22Rv1 (cell line): ENCODE data around the gene SLC5A8.

Experiments used
- H3K27ac ChIP-seq: fragments of 450-650 bp; 2 replicates; pipeline ENCODE4 v1.5.1; 2017
- ZFX ChIP-seq: fragments of 450-650 bp; IDR thresholded peaks from 2 replicates; pipeline ENCODE4 v1.6.1; 2017; ENCODE audit warnings: antibody characterized with exemption, borderline replicate concordance
- TF ChIP-seq, protein P1 (sequence below): fragments of 450-650 bp; IDR thresholded peaks from 2 replicates; pipeline ENCODE4 v1.5.1; 2017; ENCODE audit warnings: mild to moderate bottlenecking

The SLC5A8 gene, protein sequence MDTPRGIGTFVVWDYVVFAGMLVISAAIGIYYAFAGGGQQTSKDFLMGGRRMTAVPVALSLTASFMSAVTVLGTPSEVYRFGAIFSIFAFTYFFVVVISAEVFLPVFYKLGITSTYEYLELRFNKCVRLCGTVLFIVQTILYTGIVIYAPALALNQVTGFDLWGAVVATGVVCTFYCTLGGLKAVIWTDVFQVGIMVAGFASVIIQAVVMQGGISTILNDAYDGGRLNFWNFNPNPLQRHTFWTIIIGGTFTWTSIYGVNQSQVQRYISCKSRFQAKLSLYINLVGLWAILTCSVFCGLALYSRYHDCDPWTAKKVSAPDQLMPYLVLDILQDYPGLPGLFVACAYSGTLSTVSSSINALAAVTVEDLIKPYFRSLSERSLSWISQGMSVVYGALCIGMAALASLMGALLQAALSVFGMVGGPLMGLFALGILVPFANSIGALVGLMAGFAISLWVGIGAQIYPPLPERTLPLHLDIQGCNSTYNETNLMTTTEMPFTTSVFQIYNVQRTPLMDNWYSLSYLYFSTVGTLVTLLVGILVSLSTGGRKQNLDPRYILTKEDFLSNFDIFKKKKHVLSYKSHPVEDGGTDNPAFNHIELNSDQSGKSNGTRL

DNA sequence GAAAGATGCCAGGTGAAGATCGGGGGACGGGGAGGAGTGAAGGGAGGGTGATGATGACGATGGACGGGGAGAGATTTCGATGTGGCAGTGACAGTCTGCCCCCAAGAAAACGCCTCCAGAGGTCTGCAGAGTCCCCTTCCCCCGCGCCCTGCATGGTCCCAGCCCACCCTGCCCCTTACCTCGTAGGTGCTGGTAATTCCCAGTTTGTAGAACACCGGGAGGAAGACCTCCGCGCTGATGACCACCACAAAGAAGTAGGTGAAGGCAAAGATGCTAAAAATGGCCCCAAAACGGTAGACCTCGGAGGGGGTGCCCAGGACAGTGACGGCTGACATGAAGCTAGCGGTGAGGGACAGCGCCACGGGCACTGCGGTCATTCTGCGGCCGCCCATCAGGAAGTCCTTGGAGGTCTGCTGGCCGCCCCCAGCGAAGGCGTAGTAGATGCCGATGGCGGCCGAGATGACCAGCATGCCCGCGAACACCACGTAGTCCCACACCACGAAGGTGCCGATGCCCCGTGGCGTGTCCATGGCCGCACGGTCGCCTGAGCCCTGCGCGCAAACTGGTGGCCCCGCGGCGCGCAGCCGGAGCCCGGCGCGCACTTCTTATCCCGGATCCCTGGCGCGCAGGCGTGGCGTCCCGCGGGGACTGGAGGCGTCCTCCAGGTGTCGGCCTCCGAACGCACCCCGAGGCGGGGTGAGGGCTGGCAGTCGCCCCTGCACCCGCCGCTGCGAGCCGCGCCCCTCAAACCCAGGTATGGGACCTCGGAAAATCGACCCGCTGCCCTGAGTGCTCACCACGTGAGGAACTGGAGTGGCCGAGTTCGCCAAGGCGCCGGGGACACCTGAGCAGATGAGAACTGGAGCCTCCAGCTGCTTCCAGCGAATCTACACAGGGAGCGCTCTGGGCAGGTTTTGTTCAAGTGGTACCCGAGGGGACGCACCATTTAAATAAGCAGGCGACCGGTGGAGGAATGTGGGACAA lies at the start of gene SLC5A8:
Gene SLC5A8 (minus strand): TSS at position 920 of the 984 bp plus-strand sequence. CDS start 390 bp downstream, at position 530.
- no peak within 1 kb of the TSS for H3K27ac ChIP-seq

DNA sequence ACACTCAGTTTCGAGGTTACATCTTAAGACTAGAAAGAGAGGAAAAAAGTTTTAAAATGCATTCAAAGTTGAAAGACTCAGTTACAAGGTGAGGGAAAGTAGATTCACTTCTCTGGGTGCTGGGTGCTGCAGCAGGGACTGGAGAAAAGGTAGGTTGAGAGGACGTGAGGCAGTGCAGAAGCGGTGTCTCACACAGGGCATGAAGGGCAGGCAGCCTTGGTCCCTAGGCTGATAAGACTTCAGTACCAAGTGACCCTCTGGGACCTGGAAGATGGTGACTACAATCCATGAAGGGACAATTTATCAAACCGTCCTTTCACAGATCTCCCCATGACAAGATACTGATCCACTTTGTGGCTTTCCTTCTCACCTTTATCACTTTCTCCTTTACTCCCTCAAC lies 47.3 kb upstream of the SLC5A8 start:
- TF ChIP-seq, protein P1, sequence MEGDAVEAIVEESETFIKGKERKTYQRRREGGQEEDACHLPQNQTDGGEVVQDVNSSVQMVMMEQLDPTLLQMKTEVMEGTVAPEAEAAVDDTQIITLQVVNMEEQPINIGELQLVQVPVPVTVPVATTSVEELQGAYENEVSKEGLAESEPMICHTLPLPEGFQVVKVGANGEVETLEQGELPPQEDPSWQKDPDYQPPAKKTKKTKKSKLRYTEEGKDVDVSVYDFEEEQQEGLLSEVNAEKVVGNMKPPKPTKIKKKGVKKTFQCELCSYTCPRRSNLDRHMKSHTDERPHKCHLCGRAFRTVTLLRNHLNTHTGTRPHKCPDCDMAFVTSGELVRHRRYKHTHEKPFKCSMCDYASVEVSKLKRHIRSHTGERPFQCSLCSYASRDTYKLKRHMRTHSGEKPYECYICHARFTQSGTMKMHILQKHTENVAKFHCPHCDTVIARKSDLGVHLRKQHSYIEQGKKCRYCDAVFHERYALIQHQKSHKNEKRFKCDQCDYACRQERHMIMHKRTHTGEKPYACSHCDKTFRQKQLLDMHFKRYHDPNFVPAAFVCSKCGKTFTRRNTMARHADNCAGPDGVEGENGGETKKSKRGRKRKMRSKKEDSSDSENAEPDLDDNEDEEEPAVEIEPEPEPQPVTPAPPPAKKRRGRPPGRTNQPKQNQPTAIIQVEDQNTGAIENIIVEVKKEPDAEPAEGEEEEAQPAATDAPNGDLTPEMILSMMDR = no peak
- TF ChIP-seq ZFX = no peak
- H3K27ac ChIP-seq = no peak overlapping the region

More for the DNA sequence above, at the start of gene SLC5A8:
- TF ChIP-seq ZFX = no peak
- TF ChIP-seq, protein P1 = no peak

DNA sequence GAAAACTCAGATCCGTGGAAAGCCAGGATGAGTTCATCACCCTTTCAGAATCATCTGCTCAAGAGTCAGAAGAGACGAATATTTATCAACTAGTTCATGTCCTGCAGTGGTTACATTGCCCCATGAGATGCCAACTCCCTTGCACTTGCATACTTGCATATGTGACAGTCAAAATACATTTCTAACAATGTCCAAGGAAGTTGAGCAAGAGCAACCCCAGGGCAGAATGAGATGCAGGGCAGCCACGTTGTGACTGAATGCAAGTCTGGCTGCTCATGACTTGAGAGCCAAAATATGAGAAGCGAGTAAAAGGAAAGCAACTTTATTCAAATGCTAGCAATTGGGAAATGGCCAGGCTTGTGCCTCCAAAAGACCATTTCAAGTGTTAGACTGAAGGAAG lies 46.2 kb upstream of the SLC5A8 start:
- no peak for TF ChIP-seq ZFX
- TF ChIP-seq, protein P1 = no peak

DNA sequence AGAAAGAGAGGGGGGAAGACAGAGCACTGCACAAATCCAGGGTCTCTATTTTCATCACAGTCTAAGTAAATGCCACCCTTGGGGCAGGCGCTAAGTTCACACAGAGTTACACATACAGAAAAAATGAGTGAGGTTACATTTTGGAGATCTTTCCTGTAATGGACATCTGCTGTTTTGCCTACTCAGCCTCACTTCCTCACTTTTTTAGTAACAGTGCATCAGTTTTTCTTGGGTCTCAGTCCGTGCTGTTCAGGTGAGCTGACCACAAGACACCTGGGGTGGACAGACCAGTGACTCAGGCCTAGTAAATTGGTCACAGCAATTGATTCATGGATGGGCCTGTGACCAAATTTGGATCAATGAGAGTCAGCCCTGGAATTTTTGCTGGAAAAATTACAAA lies 33.6 kb upstream of the SLC5A8 start:
- TF ChIP-seq ZFX = no peak
- TF ChIP-seq, protein P1 = no peak
- H3K27ac ChIP-seq = no peak overlapping the region

More for the DNA sequence above, 46.2 kb upstream of the SLC5A8 start:
- H3K27ac ChIP-seq = no peak overlapping the region

DNA sequence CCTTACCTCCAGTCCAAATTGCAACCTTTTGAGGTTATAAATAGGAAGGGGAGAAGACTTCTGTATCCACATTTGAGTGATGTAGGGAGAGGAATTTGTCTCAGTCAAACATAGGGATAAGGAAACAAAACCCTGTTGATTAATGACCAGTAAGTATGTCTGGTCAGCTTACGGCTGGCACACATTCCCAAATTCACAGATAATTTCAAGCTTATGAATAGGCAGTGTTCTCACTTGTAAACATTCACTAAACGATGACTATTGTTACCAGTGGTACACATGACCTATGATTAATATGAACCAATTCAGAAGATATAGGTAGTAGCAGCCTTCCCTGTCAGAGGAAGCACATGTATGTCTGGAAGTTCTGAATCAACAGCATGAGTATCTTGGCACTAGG lies 33.0 kb upstream of the SLC5A8 start:
- no peak overlapping the region for H3K27ac ChIP-seq
- no peak for TF ChIP-seq ZFX
- TF ChIP-seq, protein P1 = no peak

DNA sequence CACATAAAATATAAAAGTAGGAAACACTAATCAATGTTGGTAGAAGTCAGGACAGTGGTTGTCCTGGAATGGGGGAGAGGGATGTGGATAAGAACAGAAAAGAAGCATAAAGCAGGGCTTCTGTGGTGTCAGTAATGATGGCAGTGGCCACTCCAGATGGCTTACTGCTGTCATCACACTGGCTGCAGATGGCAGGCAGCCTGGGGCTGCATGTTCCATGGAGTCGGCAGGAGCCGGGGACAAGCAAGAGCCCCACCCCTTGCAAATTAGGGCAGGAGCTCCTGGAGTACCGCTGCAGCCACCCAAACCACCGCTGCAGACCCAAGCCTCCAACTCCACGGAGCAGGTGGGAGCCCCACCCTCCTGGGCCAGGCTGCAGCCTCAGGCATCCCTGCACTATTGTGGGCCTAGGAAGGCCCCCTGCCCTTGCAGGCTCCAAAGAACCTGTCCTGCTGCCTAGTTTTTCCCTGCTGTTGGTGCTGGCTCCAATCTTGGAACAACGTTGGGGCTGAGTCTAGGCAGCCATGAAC lies 28.8 kb upstream of the SLC5A8 start:
- no peak for TF ChIP-seq ZFX
- no peak overlapping the region for H3K27ac ChIP-seq

DNA sequence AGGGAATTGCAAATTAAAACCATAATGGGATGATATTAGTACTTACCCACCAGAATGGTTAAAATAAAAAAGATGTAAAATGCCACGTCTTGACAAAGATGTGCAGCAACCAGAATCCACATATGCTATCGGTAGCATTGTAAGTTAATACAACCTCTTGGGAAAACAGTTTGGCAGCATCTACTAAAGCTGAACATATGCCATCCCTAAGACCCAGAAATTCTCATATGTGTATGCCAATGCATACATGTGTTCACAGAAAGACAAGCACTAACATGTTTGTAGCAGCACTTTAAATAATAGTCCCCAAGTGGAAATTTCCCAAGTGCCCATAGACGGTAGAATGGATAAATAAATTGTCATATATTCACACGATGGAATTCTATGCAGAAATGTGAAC lies 28.3 kb upstream of the SLC5A8 start:
- TF ChIP-seq, protein P1 = no peak
- TF ChIP-seq ZFX = no peak
- H3K27ac ChIP-seq = no peak overlapping the region
